CD4-positive, alpha-beta T cell (primary cell): Measurements from ENCODE around the gene NUP214. TPM values are rescaled to one million over a fixed set of nuclear protein-coding genes. Genes with fewer than 3 reads are reported as not detected.

ENCODE experiments used
- ATAC-seq: fragments of 200-7000 bp; cut with Tn5 transposase; one replicate; pipeline ENCODE4 v1.10.0; 2022; ENCODE audit warnings: mild to moderate bottlenecking; ENCODE audit not compliant: poor library complexity
- CTCF ChIA-PET: fragments of 350-600 bp; sonication (Branson Sonifier 250); formaldehyde crosslinking; loops from one replicate; lab custom pipeline; 2021; ENCODE audit warnings: antibody characterized with exemption, inconsistent platforms; lab: Charles Lee
- POLR2A ChIA-PET: fragments of 350-600 bp; sonication (Branson Sonifier 250); formaldehyde crosslinking; loops from one replicate; lab custom pipeline; 2021; ENCODE audit warnings: antibody characterized with exemption, inconsistent platforms; lab: Charles Lee
- DNase-seq, 14 experiments: peaks; one replicate each; pipeline ENCODE4 v3.0.0-alpha.2; 2013 to 2020; ENCODE audit warnings: mixed read lengths in 2 of 14
- H3K27ac ChIP-seq, 2 donors: one replicate each; pipeline versions ENCODE4 v1.5.1 to v1.7.0; 2013; ENCODE audit warnings: low read length in 2 of 2, low read depth in 1 of 2, mild to moderate bottlenecking in 1 of 2
- H3K27me3 ChIP-seq, 2 experiments: 1 replicate in 1 of 2; 2 replicates in 1 of 2; pipeline versions ENCODE4 v1.6.1 to v1.7.0; 2013; ENCODE audit warnings: low read length in 2 of 2, control low read depth in 1 of 2, mild to moderate bottlenecking in 1 of 2, moderate library complexity in 1 of 2; ENCODE audit not compliant: insufficient read depth in 2 of 2, control insufficient read depth in 1 of 2
- H3K36me3 ChIP-seq: one replicate; pipeline ENCODE4 v1.6.1; 2013; ENCODE audit warnings: low read length, control low read depth; ENCODE audit not compliant: insufficient read depth
- H3K4me1 ChIP-seq: one replicate; pipeline ENCODE4 v1.6.1; 2013; ENCODE audit warnings: low read length, control low read depth; ENCODE audit not compliant: insufficient read depth
- H3K4me3 ChIP-seq: one replicate; pipeline ENCODE4 v1.5.1; 2013; ENCODE audit warnings: mild to moderate bottlenecking, low read length, moderate library complexity
- H3K9me3 ChIP-seq, 2 experiments: 1 replicate in 1 of 2; 2 replicates in 1 of 2; pipeline versions ENCODE4 v1.6.1 to v1.7.0; 2013; ENCODE audit warnings: low read length in 2 of 2, mild to moderate bottlenecking in 2 of 2, control low read depth in 1 of 2, moderate library complexity in 1 of 2; ENCODE audit not compliant: control insufficient read depth in 1 of 2, insufficient read depth in 1 of 2
- H3K27ac Mint-ChIP-seq: one replicate; pipeline ENCODE4 v1.8.0; 2020; ENCODE audit warnings: mixed read lengths
- H3K27me3 Mint-ChIP-seq: one replicate; pipeline ENCODE4 v1.8.0; 2021; ENCODE audit warnings: mixed read lengths
- H3K36me3 Mint-ChIP-seq: one replicate; pipeline ENCODE4 v1.8.0; 2021; ENCODE audit warnings: low read depth, mixed read lengths
- H3K4me1 Mint-ChIP-seq: one replicate; pipeline ENCODE4 v1.8.0; 2021; ENCODE audit warnings: low read depth, mixed read lengths
- H3K4me3 Mint-ChIP-seq: one replicate; pipeline ENCODE4 v1.8.0; 2020; ENCODE audit warnings: mild to moderate bottlenecking, mixed read lengths
- H3K9me3 Mint-ChIP-seq: one replicate; pipeline ENCODE4 v1.8.0; 2020; ENCODE audit warnings: mixed read lengths
- intact Hi-C, 2 experiments: fragments of 100-400 bp; cut with DNase I in 1 of 2; cut with micrococcal nuclease in 1 of 2; formaldehyde crosslinking; loops; one replicate each; pipeline versions ENCODE4 v1.15.1 to v1.9.0; 2023 to 2025; cut with DNase I, micrococcal nuclease
- total RNA-seq, 174 experiments: library from RNA in 2 of 174; stranded (reverse) in 2 of 174; gene quantifications; one replicate each; pipeline ENCODE4 v1.2.3 and lab custom pipeline; 2021 to 2026
- TF ChIP-seq, protein P1 (sequence below): fragments of 200-600 bp; IDR thresholded peaks from one replicate; pipeline ENCODE4 v1.8.0; 2022; ENCODE audit warnings: antibody characterized with exemption, mild to moderate bottlenecking

The NUP214 gene
- total RNA-seq, 2 experiments from 2014 or later = 105 to 107 TPM

DNA sequence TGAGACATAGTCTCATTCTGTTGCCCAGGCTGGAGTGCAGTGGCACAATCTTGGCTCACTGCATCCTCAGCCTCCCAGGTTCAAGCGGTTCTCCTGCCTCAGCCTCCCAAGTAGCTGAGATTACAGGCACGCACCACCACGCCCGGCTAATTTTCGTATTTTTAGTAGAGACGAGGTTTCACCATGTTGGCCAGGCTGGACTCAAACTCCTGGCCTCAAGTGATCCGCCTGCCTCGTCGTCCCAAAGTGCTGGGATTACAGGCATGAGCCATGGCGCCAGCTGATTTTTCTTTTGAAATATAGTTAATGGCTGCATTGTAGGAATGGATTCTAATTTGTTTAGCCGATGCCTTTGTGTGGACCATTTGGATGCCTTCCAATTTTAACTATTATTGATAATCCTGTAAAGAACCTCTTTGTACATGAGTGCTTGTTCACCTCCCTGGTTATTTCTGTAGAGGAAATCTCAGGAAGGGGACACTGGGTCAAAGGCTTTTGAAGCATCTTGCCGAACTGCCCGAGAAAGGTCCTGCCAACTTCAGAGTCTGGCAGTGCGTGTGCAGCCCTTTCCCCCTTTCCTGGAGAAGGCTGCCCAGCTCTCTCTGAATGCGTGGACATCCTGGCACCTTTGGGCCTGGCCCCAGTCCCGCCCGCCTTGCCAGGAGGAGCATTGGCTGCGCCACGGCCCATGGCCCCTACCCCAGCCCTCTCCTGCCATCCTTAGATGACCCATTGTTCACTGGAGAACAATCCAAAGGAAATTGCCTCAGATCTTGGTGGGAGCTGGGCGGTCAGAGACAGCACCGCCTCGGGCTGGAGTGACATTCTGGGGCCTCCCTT, 8.9 kb upstream of the NUP214 start:
- H3K9me3 Mint-ChIP-seq = no peaks in the 10 kb centered on the region
- no peaks in the 10 kb centered on the region for H3K4me1 ChIP-seq
- H3K27ac Mint-ChIP-seq = no peak overlapping the region
- DNase-seq (no peak), ATAC-seq (no peak)
- peaks cover 2 to 5% of the 10 kb centered on the region in 2 experiments for H3K27me3 ChIP-seq
- no peak overlapping the region for H3K4me3 ChIP-seq
- peaks cover 7% of the 10 kb centered on the region for H3K27me3 Mint-ChIP-seq
- CTCF ChIA-PET = no interaction called here
- H3K36me3 Mint-ChIP-seq = no peaks in the 10 kb centered on the region
- intact Hi-C loops = no loop called here
- TF ChIP-seq, protein P1, sequence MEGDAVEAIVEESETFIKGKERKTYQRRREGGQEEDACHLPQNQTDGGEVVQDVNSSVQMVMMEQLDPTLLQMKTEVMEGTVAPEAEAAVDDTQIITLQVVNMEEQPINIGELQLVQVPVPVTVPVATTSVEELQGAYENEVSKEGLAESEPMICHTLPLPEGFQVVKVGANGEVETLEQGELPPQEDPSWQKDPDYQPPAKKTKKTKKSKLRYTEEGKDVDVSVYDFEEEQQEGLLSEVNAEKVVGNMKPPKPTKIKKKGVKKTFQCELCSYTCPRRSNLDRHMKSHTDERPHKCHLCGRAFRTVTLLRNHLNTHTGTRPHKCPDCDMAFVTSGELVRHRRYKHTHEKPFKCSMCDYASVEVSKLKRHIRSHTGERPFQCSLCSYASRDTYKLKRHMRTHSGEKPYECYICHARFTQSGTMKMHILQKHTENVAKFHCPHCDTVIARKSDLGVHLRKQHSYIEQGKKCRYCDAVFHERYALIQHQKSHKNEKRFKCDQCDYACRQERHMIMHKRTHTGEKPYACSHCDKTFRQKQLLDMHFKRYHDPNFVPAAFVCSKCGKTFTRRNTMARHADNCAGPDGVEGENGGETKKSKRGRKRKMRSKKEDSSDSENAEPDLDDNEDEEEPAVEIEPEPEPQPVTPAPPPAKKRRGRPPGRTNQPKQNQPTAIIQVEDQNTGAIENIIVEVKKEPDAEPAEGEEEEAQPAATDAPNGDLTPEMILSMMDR = no peak
- H3K4me3 Mint-ChIP-seq = no peak overlapping the region
- POLR2A ChIA-PET = no interaction called here
- H3K36me3 ChIP-seq = no peaks in the 10 kb centered on the region
- H3K9me3 ChIP-seq = no peaks in the 10 kb centered on the region
- H3K27ac ChIP-seq = no peak overlapping the region
- no peaks in the 10 kb centered on the region for H3K4me1 Mint-ChIP-seq

GRCh38 chr9:131117121-131117761, 8.1 kb upstream of the NUP214 start:
- Mint-ChIP-seq H3K27ac (no peak overlapping the region), H3K9me3 (no peaks in the 10 kb centered on the region), H3K4me1 (no peaks in the 10 kb centered on the region), H3K27me3 (peaks cover 7% of the 10 kb centered on the region), H3K36me3 (no peaks in the 10 kb centered on the region), H3K4me3 (no peak overlapping the region)
- Histone ChIP-seq H3K27me3 (peaks cover 2 to 5% of the 10 kb centered on the region in 2 experiments), H3K4me3 (no peak overlapping the region), H3K36me3 (no peaks in the 10 kb centered on the region), H3K9me3 (no peaks in the 10 kb centered on the region), H3K4me1 (no peaks in the 10 kb centered on the region), H3K27ac (no peak overlapping the region)
- TF ChIP-seq, protein P1 = no peak
- CTCF ChIA-PET = no interaction called here
- intact Hi-C loops = no loop called here
- DNase-seq = no peak
- no peak for ATAC-seq
- POLR2A ChIA-PET = no interaction called here

- POLR2A ChIA-PET = no interaction called here
These were observed 7.6 kb upstream of the NUP214 start for GRCh38 chr9:131117762-131118145.

More at GRCh38 chr9:131117762-131118145, 7.6 kb upstream of the NUP214 start:
- DNase-seq = no peak
- H3K27me3 ChIP-seq = peaks cover 2 to 5% of the 10 kb centered on the region in 2 experiments
- Mint-ChIP-seq H3K27ac (no peak overlapping the region), H3K27me3 (peaks cover 7% of the 10 kb centered on the region), H3K36me3 (no peaks in the 10 kb centered on the region), H3K4me1 (no peaks in the 10 kb centered on the region), H3K4me3 (no peak overlapping the region), H3K9me3 (no peaks in the 10 kb centered on the region)
- no peak for ATAC-seq
- CTCF ChIA-PET = no interaction called here
- no peak overlapping the region for H3K27ac ChIP-seq
- TF ChIP-seq, protein P1 = no peak
- H3K4me1 ChIP-seq = no peaks in the 10 kb centered on the region
- no peaks in the 10 kb centered on the region for H3K36me3 ChIP-seq
- no peak overlapping the region for H3K4me3 ChIP-seq
- intact Hi-C loops = no loop called here
- no peaks in the 10 kb centered on the region for H3K9me3 ChIP-seq
